SK-N-SH (cell line): ENCODE data around the gene GAS2L1. TPM values are rescaled to one million over a fixed set of nuclear protein-coding genes. Genes with fewer than 3 reads are reported as not detected.
A peak's percentile ranks its signal among the peaks of the same experiment; 100 is the strongest.

Experiments used
- CTCF ChIA-PET: fragments of 300-600, 350-600 bp; formaldehyde crosslinking; extraction: SDS; loops from one replicate; lab custom pipeline; 2021; lab: Yijun Ruan, JAX
- POLR2A ChIA-PET: fragments of 350-600 bp; sonication (Branson Sonifier 250); formaldehyde crosslinking; extraction: SDS; loops from one replicate; lab custom pipeline; 2020; ENCODE audit warnings: antibody characterized with exemption, inconsistent platforms; lab: Yijun Ruan, JAX
- DNase-seq: peaks from one replicate; pipeline ENCODE4 v3.0.0; 2012
- H2AFZ ChIP-seq: fragments of 200-600 bp; sonication (generic); 2 replicates; pipeline ENCODE4 v1.8.1; 2016; ENCODE audit warnings: antibody characterized with exemption, mild to moderate bottlenecking, low read depth
- H3F3A ChIP-seq: fragments of 200-600 bp; sonication (generic); replicated peaks from 2 replicates; pipeline ENCODE3; 2016; ENCODE audit warnings: antibody characterized with exemption, mild to moderate bottlenecking; ENCODE audit not compliant: insufficient read depth
- H3K27ac ChIP-seq, 2 experiments: fragments of 200-500 bp in 1 of 2; fragments of 200-600 bp in 1 of 2; sonication (Bioruptor generic) in 1 of 2; sonication (generic), shearing (Covaris generic) in 1 of 2; 2 replicates each; pipeline versions ENCODE4 v1.5.1 to v1.6.1; 2014 to 2016; ENCODE audit warnings: low read depth in 2 of 2, inconsistent platforms in 1 of 2, low read length in 1 of 2, mild to moderate bottlenecking in 1 of 2, mixed read lengths in 1 of 2
- H3K27me3 ChIP-seq: fragments of 200-600 bp; sonication (generic), shearing (Covaris generic); 2 replicates; pipeline ENCODE4 v1.6.1; 2016; ENCODE audit warnings: mixed run types; ENCODE audit not compliant: insufficient read depth
- H3K36me3 ChIP-seq, 2 experiments: fragments of 200-500 bp in 1 of 2; fragments of 200-600 bp in 1 of 2; sonication (Bioruptor generic) in 1 of 2; sonication (generic) in 1 of 2; replicated peaks in 1 of 2; 2 replicates each; pipeline versions ENCODE3 to v1.5.1; 2014 to 2016; ENCODE audit warnings: low read length in 1 of 2, mild to moderate bottlenecking in 1 of 2; ENCODE audit not compliant: insufficient read depth in 2 of 2, control insufficient read depth in 1 of 2
- H3K4me1 ChIP-seq, 2 experiments: fragments of 200-500 bp in 1 of 2; fragments of 200-600 bp in 1 of 2; sonication (Bioruptor generic) in 1 of 2; sonication (generic), shearing (Covaris generic) in 1 of 2; 2 replicates each; pipeline versions ENCODE4 v1.5.1 to v1.6.1; 2014 to 2016; ENCODE audit warnings: low read depth in 1 of 2, low read length in 1 of 2, mixed run types in 1 of 2; ENCODE audit not compliant: insufficient read depth in 2 of 2, control insufficient read depth in 1 of 2
- H3K4me2 ChIP-seq: fragments of 200-600 bp; sonication (generic), shearing (Covaris generic); 2 replicates; pipeline ENCODE4 v1.6.1; 2017; ENCODE audit warnings: mixed run types
- H3K4me3 ChIP-seq, 2 experiments: fragments of 200-500 bp in 1 of 2; fragments of 200-600 bp in 1 of 2; sonication (Bioruptor generic) in 1 of 2; sonication (generic), shearing (Covaris generic) in 1 of 2; 2 replicates each; pipeline versions ENCODE4 v1.5.1 to v1.8.1; 2014 to 2016; ENCODE audit warnings: low read depth in 2 of 2, inconsistent platforms in 1 of 2, low read length in 1 of 2, mild to moderate bottlenecking in 1 of 2, mixed read lengths in 1 of 2, moderate library complexity in 1 of 2
- H3K79me2 ChIP-seq: fragments of 200-600 bp; sonication (generic); 2 replicates; pipeline ENCODE4 v1.8.1; 2017; ENCODE audit warnings: mild to moderate bottlenecking; ENCODE audit not compliant: insufficient read depth
- H3K9ac ChIP-seq: fragments of 200-600 bp; sonication (generic); 2 replicates; pipeline ENCODE4 v1.6.1; 2017; ENCODE audit warnings: mixed run types
- H3K9me2 ChIP-seq: fragments of 200-600 bp; sonication (generic); 2 replicates; pipeline ENCODE4 v1.6.1; 2017; ENCODE audit warnings: mixed run types
- H3K9me3 ChIP-seq: fragments of 200-600 bp; sonication (generic); 2 replicates; pipeline ENCODE4 v1.6.1; 2017; ENCODE audit warnings: mixed run types, mild to moderate bottlenecking, moderate library complexity
- H4K20me1 ChIP-seq: fragments of 200-600 bp; sonication (generic); 2 replicates; pipeline ENCODE4 v1.6.1; 2017; ENCODE audit warnings: mild to moderate bottlenecking, mixed run types; ENCODE audit not compliant: insufficient read depth
- CHD2 ChIP-seq: fragments of 150-350 bp; IDR thresholded peaks from 2 replicates; pipeline ENCODE4 v1.6.1; 2018; ENCODE audit warnings: low read length; ENCODE audit not compliant: partially characterized antibody
- CTCF ChIP-seq: fragments of 200-600 bp; sonication (generic); IDR thresholded peaks from 2 replicates; pipeline ENCODE4 v1.6.1; 2017; ENCODE audit warnings: antibody characterized with exemption, mild to moderate bottlenecking, moderate library complexity
- ELF1 ChIP-seq: IDR thresholded peaks from 2 replicates; pipeline ENCODE4 v1.4.0; 2012
- EP300 ChIP-seq, 2 experiments: IDR thresholded peaks; 2 replicates each; pipeline versions ENCODE4 v1.4.0 to v1.6.1; 2012; ENCODE audit warnings: borderline replicate concordance in 1 of 2, low read depth in 1 of 2, low read length in 1 of 2
- FOXJ3 ChIP-seq: sonication (generic); formaldehyde crosslinking; IDR thresholded peaks from 2 replicates; pipeline ENCODE4 v1.5.1; 2020; ENCODE audit warnings: mild to moderate bottlenecking, missing genetic modification reagents
- FOXM1 ChIP-seq: IDR thresholded peaks from 2 replicates; pipeline ENCODE4 v1.4.0; 2012; ENCODE audit warnings: low read depth, mild to moderate bottlenecking
- IRF3 ChIP-seq: fragments of 150-350 bp; IDR thresholded peaks from 2 replicates; pipeline ENCODE4 v1.6.1; 2016; ENCODE audit warnings: mild to moderate bottlenecking, low read depth, low read length
- JUND ChIP-seq: IDR thresholded peaks from 2 replicates; pipeline ENCODE4 v1.4.0; 2012
- MXI1 ChIP-seq: IDR thresholded peaks from 2 replicates; pipeline ENCODE4 v1.6.1; 2012; ENCODE audit warnings: mild to moderate bottlenecking, low read depth, low read length, improper control_type of control experiment
- NRF1 ChIP-seq: IDR thresholded peaks from 2 replicates; pipeline ENCODE4 v1.6.1; 2012; ENCODE audit warnings: low read depth, mild to moderate bottlenecking, low read length
- PBX3 ChIP-seq: IDR thresholded peaks from 2 replicates; pipeline ENCODE4; 2012
- RCOR1 ChIP-seq: fragments of 150-350 bp; IDR thresholded peaks from 2 replicates; pipeline ENCODE4 v1.6.1; 2017; ENCODE audit warnings: antibody characterized with exemption, low read length
- RFX5 ChIP-seq: IDR thresholded peaks from 2 replicates; pipeline ENCODE4 v1.6.1; 2012; ENCODE audit warnings: mild to moderate bottlenecking, improper control_type of control experiment, low read length
- SIN3A ChIP-seq: IDR thresholded peaks from 2 replicates; pipeline ENCODE4 v1.6.1; 2012; ENCODE audit warnings: low read depth, mild to moderate bottlenecking, low read length, moderate library complexity, borderline replicate concordance
- SMC3 ChIP-seq: IDR thresholded peaks from 2 replicates; pipeline ENCODE4 v1.6.1; 2012; ENCODE audit warnings: low read depth, low read length, improper control_type of control experiment
- TCF12 ChIP-seq: IDR thresholded peaks from 2 replicates; pipeline ENCODE4 v1.4.0; 2012
- WGBS: methylation state at CpG from one replicate; pipeline ENCODE4 v1.1.6; 2017; ENCODE audit warnings: low lambda C conversion rate; 5-methylcytosine and 5-hydroxymethylcytosine counted together
- polyA plus RNA-seq, 3 experiments: library from polyadenylated mRNA; depleted of rRNA; stranded (reverse); fragments of >200 nt; gene quantifications; 2 replicates each; pipeline ENCODE4 v1.2.3, GENCODE V29; 2012
- TF ChIP-seq, protein P1 (sequence below): IDR thresholded peaks from 2 replicates; pipeline ENCODE4 v1.4.0; 2012; ENCODE audit warnings: low read depth, borderline replicate concordance
- TF ChIP-seq, protein P2 (sequence below): IDR thresholded peaks from 2 replicates; pipeline ENCODE4 v1.4.0; 2012; ENCODE audit warnings: low read depth
- TF ChIP-seq, protein P3 (sequence below): IDR thresholded peaks from 2 replicates; pipeline ENCODE4 v1.4.0; 2012; ENCODE audit warnings: low read depth, borderline replicate concordance
- TF ChIP-seq, protein P4 (sequence below): fragments of 150-350 bp; IDR thresholded peaks from 2 replicates; pipeline ENCODE4 v1.6.1; 2017; ENCODE audit warnings: antibody characterized with exemption, low read length, low read depth, borderline replicate concordance

GAS2L1 gene
- polyA plus RNA-seq, 1 of the 3 experiments (the other 2 are of a cell fraction): 21.8 TPM

DNA sequence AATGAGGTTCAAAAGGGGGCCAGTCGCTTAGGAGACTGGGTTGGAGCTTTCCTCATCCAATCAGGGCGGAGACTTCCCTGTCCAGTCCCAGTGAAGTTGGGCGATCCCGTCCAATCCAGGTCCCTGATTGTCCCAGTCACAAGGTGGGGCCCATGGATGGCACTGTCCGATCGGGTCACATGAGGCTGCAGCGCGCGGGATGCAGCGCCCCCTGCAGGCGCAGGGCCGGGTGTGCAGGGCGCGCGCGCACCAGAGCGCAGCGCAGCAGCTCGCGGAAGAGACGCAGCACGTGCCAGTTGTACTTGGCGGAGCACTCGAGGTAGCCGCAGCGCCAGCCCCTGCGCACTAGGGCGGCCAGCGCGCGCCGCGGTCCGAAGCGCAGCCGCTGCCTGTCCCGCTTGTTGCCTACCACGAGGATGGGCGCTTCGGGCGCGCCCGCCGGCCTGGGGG lies 6.7 kb downstream of the GAS2L1 start:
- ChIA-PET POLR2A (no interaction called here), CTCF (interaction anchor here (0.5 to 4.5 kb wide), 16 partner anchors 9 to 105 kb away, joined by 3 to 35 read pairs (median 5); no protein-coding TSS in a partner anchor)
- H2AFZ ChIP-seq: no peak overlapping the region
- no peaks in the 10 kb centered on the region for H3K9me2 ChIP-seq
- H3K4me1 ChIP-seq: peaks cover 18 to 27% of the 10 kb centered on the region in 2 experiments; a peak in 3 of 4 replicates
- H3K79me2 ChIP-seq: peaks cover 20% of the 10 kb centered on the region
- H3K27me3 ChIP-seq: peaks cover 21% of the 10 kb centered on the region
- no peak overlapping the region for H3K4me3 ChIP-seq
- H3K27ac ChIP-seq: no peak overlapping the region
- H3K36me3 ChIP-seq: peaks cover 6 to 7% of the 10 kb centered on the region in 2 experiments
- peaks cover 18% of the 10 kb centered on the region; the same call in 1 of the 2 replicates for H4K20me1 ChIP-seq
- no peaks in the 10 kb centered on the region for H3F3A ChIP-seq
- no peak overlapping the region for H3K9ac ChIP-seq
- peak; percentile 86 for DNase-seq
- 46% methylated on average over 9 of the region's 44 CpGs for WGBS
- H3K4me2 ChIP-seq: no peak overlapping the region
- TF ChIP-seq SIN3A (no peak), RFX5 (no peak), MXI1 (no peak), EP300 (IDR thresholded peaks at IDR 0.05; ENCODE audit: borderline replicate concordance in 1 of 2, low read depth in 1 of 2, low read length in 1 of 2) (no peak), CHD2 (no peak), FOXJ3 (CRISPR knock-in tag) (no peak), IRF3 (no peak), TCF12 (no peak), FOXM1 (no peak), RCOR1 (no peak), CTCF (peak; percentile 69), PBX3 (no peak; the same call in 1 of the 2 replicates), NRF1 (no peak), SMC3 (no peak), JUND (no peak), ELF1 (no peak)
- TF ChIP-seq, protein P1, sequence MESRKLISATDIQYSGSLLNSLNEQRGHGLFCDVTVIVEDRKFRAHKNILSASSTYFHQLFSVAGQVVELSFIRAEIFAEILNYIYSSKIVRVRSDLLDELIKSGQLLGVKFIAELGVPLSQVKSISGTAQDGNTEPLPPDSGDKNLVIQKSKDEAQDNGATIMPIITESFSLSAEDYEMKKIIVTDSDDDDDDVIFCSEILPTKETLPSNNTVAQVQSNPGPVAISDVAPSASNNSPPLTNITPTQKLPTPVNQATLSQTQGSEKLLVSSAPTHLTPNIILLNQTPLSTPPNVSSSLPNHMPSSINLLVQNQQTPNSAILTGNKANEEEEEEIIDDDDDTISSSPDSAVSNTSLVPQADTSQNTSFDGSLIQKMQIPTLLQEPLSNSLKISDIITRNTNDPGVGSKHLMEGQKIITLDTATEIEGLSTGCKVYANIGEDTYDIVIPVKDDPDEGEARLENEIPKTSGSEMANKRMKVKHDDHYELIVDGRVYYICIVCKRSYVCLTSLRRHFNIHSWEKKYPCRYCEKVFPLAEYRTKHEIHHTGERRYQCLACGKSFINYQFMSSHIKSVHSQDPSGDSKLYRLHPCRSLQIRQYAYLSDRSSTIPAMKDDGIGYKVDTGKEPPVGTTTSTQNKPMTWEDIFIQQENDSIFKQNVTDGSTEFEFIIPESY: peak; percentile 46; the same call in 1 of the 2 replicates
- TF ChIP-seq, protein P2, sequence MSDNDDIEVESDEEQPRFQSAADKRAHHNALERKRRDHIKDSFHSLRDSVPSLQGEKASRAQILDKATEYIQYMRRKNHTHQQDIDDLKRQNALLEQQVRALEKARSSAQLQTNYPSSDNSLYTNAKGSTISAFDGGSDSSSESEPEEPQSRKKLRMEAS: peak; percentile 63; the same call in 1 of the 2 replicates
- TF ChIP-seq, protein P3, sequence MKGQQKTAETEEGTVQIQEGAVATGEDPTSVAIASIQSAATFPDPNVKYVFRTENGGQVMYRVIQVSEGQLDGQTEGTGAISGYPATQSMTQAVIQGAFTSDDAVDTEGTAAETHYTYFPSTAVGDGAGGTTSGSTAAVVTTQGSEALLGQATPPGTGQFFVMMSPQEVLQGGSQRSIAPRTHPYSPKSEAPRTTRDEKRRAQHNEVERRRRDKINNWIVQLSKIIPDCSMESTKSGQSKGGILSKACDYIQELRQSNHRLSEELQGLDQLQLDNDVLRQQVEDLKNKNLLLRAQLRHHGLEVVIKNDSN: peak; percentile 34; the same call in 1 of the 2 replicates
- TF ChIP-seq, protein P4, sequence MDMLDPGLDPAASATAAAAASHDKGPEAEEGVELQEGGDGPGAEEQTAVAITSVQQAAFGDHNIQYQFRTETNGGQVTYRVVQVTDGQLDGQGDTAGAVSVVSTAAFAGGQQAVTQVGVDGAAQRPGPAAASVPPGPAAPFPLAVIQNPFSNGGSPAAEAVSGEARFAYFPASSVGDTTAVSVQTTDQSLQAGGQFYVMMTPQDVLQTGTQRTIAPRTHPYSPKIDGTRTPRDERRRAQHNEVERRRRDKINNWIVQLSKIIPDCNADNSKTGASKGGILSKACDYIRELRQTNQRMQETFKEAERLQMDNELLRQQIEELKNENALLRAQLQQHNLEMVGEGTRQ: no peak
- no peaks in the 10 kb centered on the region for H3K9me3 ChIP-seq
